Measurements from ENCODE around the gene DSTN.

GRCh38 chr20:17601957-17602356 lies 32.1 kb downstream of the DSTN start:
- TF ChIP-seq REST (IDR thresholded peaks at IDR 0.05; ENCODE audit: insufficient replicate concordance, low read depth) (no peak), CTCF (IDR thresholded peaks at IDR 0.05; ENCODE audit: insufficient read depth, low read length) (no peak), POLR2AphosphoS5 (IDR thresholded peaks at IDR 0.05; ENCODE audit: low read depth) (no peak), GABPA (IDR thresholded peaks at IDR 0.05; ENCODE audit: low read depth) (no peak), SPI1 (IDR thresholded peaks at IDR 0.05; ENCODE audit: borderline replicate concordance, low read depth) (no peak)

Data from HL-60 (cell line).